Measurements from ENCODE around the gene RPSA. TPM values are rescaled to one million over a fixed set of nuclear protein-coding genes. Genes with fewer than 3 reads are reported as not detected.

RPSA gene
- total and polyA plus RNA-seq, 2 donors from 2014 or later, result 806 to 1,249 TPM

DNA sequence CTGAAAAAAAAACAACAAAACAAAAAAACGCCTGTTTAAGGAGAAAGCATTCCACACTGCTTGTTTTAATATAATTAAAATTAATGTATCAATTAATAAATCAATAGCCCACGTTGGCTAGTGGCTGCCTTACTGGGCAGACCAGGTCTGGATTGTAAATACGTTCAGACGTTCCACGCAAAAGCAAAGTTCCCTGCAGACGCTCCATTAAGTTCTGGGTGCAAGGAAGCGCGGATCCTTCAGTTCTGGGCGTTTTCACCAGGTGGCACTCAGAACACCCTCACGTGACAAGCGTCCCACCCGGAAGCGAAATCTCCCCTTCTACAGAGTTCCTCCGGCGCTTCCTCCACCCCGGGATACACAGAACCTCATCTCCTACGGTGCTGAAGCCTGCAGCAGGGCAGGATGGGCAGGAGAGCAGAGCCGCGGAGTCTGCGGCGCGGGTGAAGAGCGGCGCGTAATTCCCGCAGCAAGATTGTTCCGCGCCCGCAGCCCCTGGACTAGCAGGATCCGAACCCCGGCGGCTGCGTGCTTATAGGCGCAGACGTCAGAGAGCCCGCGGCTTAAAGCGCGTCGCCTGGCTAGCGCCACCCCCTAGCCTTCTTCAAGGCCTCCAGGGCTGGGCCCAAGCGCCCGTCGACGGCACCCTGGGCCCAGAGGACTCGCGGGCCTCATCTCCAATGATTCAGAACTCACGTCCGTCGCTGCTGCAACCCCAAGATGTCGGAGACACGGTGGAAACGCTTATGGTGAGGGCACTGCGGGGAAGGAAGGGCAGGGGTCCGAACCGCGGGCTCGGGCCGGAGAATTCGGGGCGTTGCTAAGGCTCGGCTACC lies 23.3 kb upstream of the RPSA start, which contains the start of gene SLC25A38:
TSS of gene SLC25A38 (plus strand) at position 326 of the 836 bp plus-strand sequence. CDS start at position 681, 355 bp downstream.
- DNase-seq, result peak; percentile 85 to 94 (median 92)
- Histone ChIP-seq H3K27me3 (ENCODE audit: control insufficient read depth, insufficient read depth, low read length) (no peaks in the 10 kb centered on the region), H3K9ac (ENCODE audit: low read length in 3 of 3) (peak within 1 kb of the TSS; percentile 72 to 97 (median 78)), H3K9me3 (ENCODE audit: control insufficient read depth in 2 of 3, insufficient read depth in 1 of 3, low read length in 3 of 3) (no peaks in the 10 kb centered on the region), H3K27ac (ENCODE audit: low read depth in 2 of 2, low read length in 2 of 2) (peak within 1 kb of the TSS; percentile 92), H3K36me3 (ENCODE audit: control insufficient read depth in 2 of 3, insufficient read depth in 3 of 3, low read length in 3 of 3) (no peaks in the 10 kb centered on the region), H3K4me1 (ENCODE audit: control insufficient read depth in 2 of 3, insufficient read depth in 2 of 3, low read depth in 1 of 3, low read length in 3 of 3) (peaks cover 0 to 8% (median 8%) of the 10 kb centered on the region in 3 donors), H3K4me3 (ENCODE audit: low read length in 3 of 3) (peak within 1 kb of the TSS; percentile 70 to 92 (median 84))
- TF ChIP-seq, protein P1, sequence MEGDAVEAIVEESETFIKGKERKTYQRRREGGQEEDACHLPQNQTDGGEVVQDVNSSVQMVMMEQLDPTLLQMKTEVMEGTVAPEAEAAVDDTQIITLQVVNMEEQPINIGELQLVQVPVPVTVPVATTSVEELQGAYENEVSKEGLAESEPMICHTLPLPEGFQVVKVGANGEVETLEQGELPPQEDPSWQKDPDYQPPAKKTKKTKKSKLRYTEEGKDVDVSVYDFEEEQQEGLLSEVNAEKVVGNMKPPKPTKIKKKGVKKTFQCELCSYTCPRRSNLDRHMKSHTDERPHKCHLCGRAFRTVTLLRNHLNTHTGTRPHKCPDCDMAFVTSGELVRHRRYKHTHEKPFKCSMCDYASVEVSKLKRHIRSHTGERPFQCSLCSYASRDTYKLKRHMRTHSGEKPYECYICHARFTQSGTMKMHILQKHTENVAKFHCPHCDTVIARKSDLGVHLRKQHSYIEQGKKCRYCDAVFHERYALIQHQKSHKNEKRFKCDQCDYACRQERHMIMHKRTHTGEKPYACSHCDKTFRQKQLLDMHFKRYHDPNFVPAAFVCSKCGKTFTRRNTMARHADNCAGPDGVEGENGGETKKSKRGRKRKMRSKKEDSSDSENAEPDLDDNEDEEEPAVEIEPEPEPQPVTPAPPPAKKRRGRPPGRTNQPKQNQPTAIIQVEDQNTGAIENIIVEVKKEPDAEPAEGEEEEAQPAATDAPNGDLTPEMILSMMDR (IDR thresholded peaks at IDR 0.05; ENCODE audit: borderline replicate concordance, extremely low read depth, insufficient read depth), result peak; percentile 43
- intact Hi-C loops (cut with DNase I), result no loop called here
- no peak for FAIRE-seq

DNA sequence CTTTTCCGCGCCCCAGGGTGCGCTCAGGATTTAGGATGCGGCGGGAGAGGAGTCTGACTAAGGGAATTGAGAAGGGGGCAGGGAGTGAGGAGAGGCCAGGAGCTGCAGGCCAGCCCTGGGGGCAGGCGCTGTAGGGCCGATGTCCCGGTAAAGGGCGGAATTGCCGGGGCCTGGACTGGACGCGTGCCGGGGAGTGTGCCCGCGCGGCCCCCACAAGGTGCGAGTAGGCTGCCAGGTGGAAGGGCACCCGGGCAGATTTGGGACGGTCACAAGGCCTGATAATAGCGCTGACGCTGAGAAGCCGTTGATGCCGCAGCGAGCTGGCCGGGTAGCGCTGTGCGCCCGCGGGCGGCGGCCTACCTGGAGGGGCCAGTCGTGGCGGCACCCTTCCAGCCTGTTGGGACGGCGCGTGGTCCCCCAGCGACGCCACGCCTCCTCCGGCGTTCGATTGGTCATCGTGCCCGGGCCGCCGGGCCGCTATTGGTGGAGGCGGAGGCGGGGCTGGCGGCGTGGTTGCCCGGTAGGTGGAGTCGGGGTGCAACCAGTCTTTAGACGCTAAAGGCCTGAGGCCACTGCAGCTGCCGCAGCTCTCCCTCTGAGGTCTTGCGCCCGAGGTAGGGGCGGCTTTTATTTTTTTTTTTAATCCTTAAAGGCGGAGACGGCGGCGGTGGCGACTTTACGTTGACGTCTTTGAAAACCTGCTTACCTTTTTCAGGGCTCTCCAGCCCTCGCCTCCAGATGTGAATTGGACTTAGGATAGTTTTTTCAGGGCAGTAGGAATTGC lies 22.4 kb upstream of the RPSA start:
- H3K9ac ChIP-seq (ENCODE audit: low read length in 3 of 3), result peak overlapping the region; percentile 50 to 97 (median 78)
- intact Hi-C loops (cut with DNase I), result no loop called here
- H3K36me3 ChIP-seq (ENCODE audit: control insufficient read depth in 2 of 3, insufficient read depth in 3 of 3, low read length in 3 of 3), result no peaks in the 10 kb centered on the region
- peak overlapping the region; percentile 70 to 92 (median 84) for H3K4me3 ChIP-seq (ENCODE audit: low read length in 3 of 3)
- peak; percentile 95 to 98 (median 96) for DNase-seq
- no peaks in the 10 kb centered on the region for H3K9me3 ChIP-seq (ENCODE audit: control insufficient read depth in 2 of 3, insufficient read depth in 1 of 3, low read length in 3 of 3)
- no peaks in the 10 kb centered on the region for H3K27me3 ChIP-seq (ENCODE audit: control insufficient read depth, insufficient read depth, low read length)
- H3K27ac ChIP-seq (ENCODE audit: low read depth in 2 of 2, low read length in 2 of 2), result peak overlapping the region; percentile 92
- no peak for FAIRE-seq
- peaks cover 0 to 8% (median 8%) of the 10 kb centered on the region in 3 donors for H3K4me1 ChIP-seq (ENCODE audit: control insufficient read depth in 2 of 3, insufficient read depth in 2 of 3, low read depth in 1 of 3, low read length in 3 of 3)
- TF ChIP-seq, protein P1 (IDR thresholded peaks at IDR 0.05; ENCODE audit: borderline replicate concordance, extremely low read depth, insufficient read depth), result peak; percentile 26

DNA sequence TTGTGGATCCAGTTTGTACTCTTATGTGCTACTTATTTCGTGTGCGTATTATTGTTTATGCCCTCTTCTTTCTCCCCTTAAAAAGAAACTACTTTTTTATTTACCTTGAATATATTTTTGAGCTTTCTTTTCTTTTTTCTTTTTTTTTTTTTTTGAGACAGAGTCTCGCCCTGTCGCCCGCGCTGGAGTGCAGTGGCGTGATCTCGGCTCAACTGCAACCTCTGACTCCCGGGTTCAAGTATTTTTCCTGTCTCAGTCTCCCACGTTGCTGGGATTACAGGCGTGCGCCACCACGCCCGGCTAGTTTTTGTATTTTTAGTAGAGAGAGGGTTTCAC lies 21.9 kb upstream of the RPSA start:
- FAIRE-seq (no peak), DNase-seq (no peak)
- H3K9me3 ChIP-seq (ENCODE audit: control insufficient read depth in 2 of 3, insufficient read depth in 1 of 3, low read length in 3 of 3), result no peaks in the 10 kb centered on the region
- intact Hi-C loops (cut with DNase I), result no loop called here
- H3K4me3 ChIP-seq (ENCODE audit: low read length in 3 of 3), result peak overlapping the region; percentile 37 to 92 (median 62)
- H3K36me3 ChIP-seq (ENCODE audit: control insufficient read depth in 2 of 3, insufficient read depth in 3 of 3, low read length in 3 of 3), result peaks cover 0 to 3% (median 0%) of the 10 kb centered on the region in 3 donors
- H3K9ac ChIP-seq (ENCODE audit: low read length in 3 of 3), result peak overlapping the region in 2 of 3 donors; percentile 50 to 97
- H3K27me3 ChIP-seq (ENCODE audit: control insufficient read depth, insufficient read depth, low read length), result no peaks in the 10 kb centered on the region
- TF ChIP-seq, protein P1 (IDR thresholded peaks at IDR 0.05; ENCODE audit: borderline replicate concordance, extremely low read depth, insufficient read depth), result no peak
- H3K27ac ChIP-seq (ENCODE audit: low read depth in 2 of 2, low read length in 2 of 2), result peak overlapping the region in 1 of 2 donors; percentile 92
- peaks cover 0 to 10% (median 8%) of the 10 kb centered on the region in 3 donors for H3K4me1 ChIP-seq (ENCODE audit: control insufficient read depth in 2 of 3, insufficient read depth in 2 of 3, low read depth in 1 of 3, low read length in 3 of 3)

All from kidney (tissue), 14 donors.